Stimulated activated naive CD8-positive, alpha-beta T cell treated with anti-CD3 and anti-CD28 coated beads, Interleukin-15, Interleukin-2, amounts not matched to agents 100 U/mL and 50 U/mL, for 24 hours (primary cell): ENCODE measurements around the gene FARP2.
"Not testable (repeated sequence)": the region's sequence is repeated elsewhere in the genome, so short reads cannot be mapped to it uniquely, and the experiment has no call there.

ENCODE experiments used
- ATAC-seq: fragments of 150-1000 bp; cut with Tn5 transposase; one replicate; pipeline ENCODE4 v1.10.0; 2021
- DNase-seq: peaks from one replicate; pipeline ENCODE4 v3.0.0; 2021

Gene FARP2

GRCh38 chr2:241505781-241506201, 149.7 kb downstream of the FARP2 start:
- ATAC-seq, result no peak
- DNase-seq, result no peak

GRCh38 chr2:241506317-241506716, 150.2 kb downstream of the FARP2 start:
- DNase-seq, ATAC-seq: not testable (repeated sequence)

- no peak for DNase-seq
- no peak for ATAC-seq
Observed at GRCh38 chr2:241506793-241507429, 150.8 kb downstream of the FARP2 start.

GRCh38 chr2:241507430-241508239, 151.6 kb downstream of the FARP2 start:
- ATAC-seq, result peak; percentile 13
- DNase-seq, result peak; percentile 51

GRCh38 chr2:241508240-241509154, 152.4 kb downstream of the FARP2 start, which contains the start of gene STK25:
STK25 (minus strand) TSS chr2:241508584; CDS start chr2:241508035, 549 bp downstream.
- ATAC-seq (peak; percentile 97), DNase-seq (peak; percentile 98)

GRCh38 chr2:241509155-241509784, 153.2 kb downstream of the FARP2 start:
- ATAC-seq (no peak), DNase-seq (no peak)

GRCh38 chr2:241511091-241511741, 155.1 kb downstream of the FARP2 start:
- ATAC-seq, result no peak
- no peak for DNase-seq

- no peak for ATAC-seq
Observed at GRCh38 chr2:241514553-241514952, 158.5 kb downstream of the FARP2 start.

GRCh38 chr2:241514986-241515737, 159.1 kb downstream of the FARP2 start:
- ATAC-seq (no peak), DNase-seq (no peak)

More at GRCh38 chr2:241514553-241514952, 158.5 kb downstream of the FARP2 start:
- no peak for DNase-seq

- ATAC-seq (no peak), DNase-seq (no peak)
Observed at GRCh38 chr2:241516520-241516965, 160.5 kb downstream of the FARP2 start.

GRCh38 chr2:241517297-241517696, 161.2 kb downstream of the FARP2 start:
- no peak for DNase-seq
- no peak for ATAC-seq

GRCh38 chr2:241519669-241520068, 163.6 kb downstream of the FARP2 start:
- no peak for ATAC-seq

GRCh38 chr2:241522477-241522876, 166.4 kb downstream of the FARP2 start:
- ATAC-seq (no peak), DNase-seq (no peak)

More at GRCh38 chr2:241519669-241520068, 163.6 kb downstream of the FARP2 start:
- DNase-seq, result no peak

- not testable (repeated sequence) for ATAC-seq, DNase-seq
Observed at GRCh38 chr2:241525818-241526780, 170.0 kb downstream of the FARP2 start.

- DNase-seq, result no peak
Observed at GRCh38 chr2:241530571-241530970, 174.5 kb downstream of the FARP2 start.

GRCh38 chr2:241531161-241531722, 175.2 kb downstream of the FARP2 start:
- DNase-seq (no peak), ATAC-seq (no peak)

More at GRCh38 chr2:241530571-241530970, 174.5 kb downstream of the FARP2 start:
- no peak for ATAC-seq

GRCh38 chr2:241532168-241532567, 176.1 kb downstream of the FARP2 start:
- ATAC-seq (no peak), DNase-seq (no peak)

- peak; percentile 23 for ATAC-seq
Observed at GRCh38 chr2:241532733-241533601, 176.9 kb downstream of the FARP2 start.

More at GRCh38 chr2:241532733-241533601, 176.9 kb downstream of the FARP2 start:
- DNase-seq, result no peak
